ENCODE data around the gene CCNL2.

CCNL2 gene

GRCh38 chr1:1340791-1341548 is 58.2 kb downstream of the CCNL2 start:
- no peak for DNase-seq

DNA sequence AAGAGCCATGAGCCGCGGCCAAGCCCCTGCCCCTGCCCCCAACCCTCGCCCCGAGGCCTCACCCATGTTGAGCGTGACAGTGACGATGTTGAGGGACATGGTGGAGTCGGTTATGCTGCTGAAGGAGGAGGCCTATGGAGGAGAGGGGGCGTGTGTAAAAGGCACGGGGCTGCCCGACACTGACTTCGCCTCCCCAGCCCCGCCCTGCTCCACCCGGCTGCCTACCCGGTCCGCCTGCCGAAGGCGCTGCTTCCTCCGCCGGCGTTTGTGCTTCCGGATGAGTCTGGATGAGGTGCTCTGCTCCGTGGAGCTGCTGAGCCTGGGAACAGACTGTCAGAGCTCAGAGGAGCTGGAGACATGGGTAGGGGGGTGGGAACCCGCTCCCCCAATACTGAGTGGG is 59.0 kb downstream of the CCNL2 start:
- DNase-seq = no peak

- DNase-seq = no peak
These were observed 60.9 kb downstream of the CCNL2 start for GRCh38 chr1:1338278-1338677.

- DNase-seq = no peak
These were observed 61.4 kb downstream of the CCNL2 start for GRCh38 chr1:1337793-1338147.

- no peak for DNase-seq
These were observed 62.0 kb downstream of the CCNL2 start for GRCh38 chr1:1336931-1337792.

- DNase-seq = no peak
These were observed 62.7 kb downstream of the CCNL2 start for GRCh38 chr1:1336446-1336845.

GRCh38 chr1:1335792-1336248 is 63.3 kb downstream of the CCNL2 start:
- DNase-seq = no peak
